D341Med (cell line): ENCODE results near the gene PLA1A.

Experiments used
- DNase-seq: peaks from one replicate; pipeline ENCODE4 v3.0.0; 2012; ENCODE audit warnings: low spot score

The PLA1A gene

GRCh38 chr3:119636891-119637611 lies 39.4 kb downstream of the PLA1A start:
- no peak for DNase-seq

GRCh38 chr3:119637679-119638477 lies 40.2 kb downstream of the PLA1A start:
- DNase-seq = no peak

- DNase-seq = no peak
These were observed 42.0 kb downstream of the PLA1A start for GRCh38 chr3:119639494-119640350.

- no peak for DNase-seq
These were observed 43.7 kb downstream of the PLA1A start for GRCh38 chr3:119641416-119641815.

GRCh38 chr3:119642746-119643473 lies 45.2 kb downstream of the PLA1A start:
- no peak for DNase-seq

- no peak for DNase-seq
These were observed 45.8 kb downstream of the PLA1A start for GRCh38 chr3:119643528-119643927.

- DNase-seq = no peak
These were observed 46.8 kb downstream of the PLA1A start for GRCh38 chr3:119644481-119644880.

GRCh38 chr3:119645813-119646212 lies 48.1 kb downstream of the PLA1A start:
- no peak for DNase-seq

GRCh38 chr3:119647171-119647570 lies 49.5 kb downstream of the PLA1A start:
- DNase-seq = no peak

GRCh38 chr3:119647843-119648575 lies 50.3 kb downstream of the PLA1A start:
- DNase-seq = no peak

- DNase-seq = no peak
These were observed 52.1 kb downstream of the PLA1A start for GRCh38 chr3:119649761-119650160.

- no peak for DNase-seq
These were observed 54.8 kb downstream of the PLA1A start for GRCh38 chr3:119652306-119653033.

GRCh38 chr3:119653876-119654275 lies 56.2 kb downstream of the PLA1A start:
- no peak for DNase-seq

- no peak for DNase-seq
These were observed 60.4 kb downstream of the PLA1A start for GRCh38 chr3:119657887-119658702.

- DNase-seq = no peak
These were observed 61.3 kb downstream of the PLA1A start for GRCh38 chr3:119658994-119659393.

- DNase-seq = no peak
These were observed 62.1 kb downstream of the PLA1A start for GRCh38 chr3:119659606-119660291.

- DNase-seq = no peak
These were observed 63.1 kb downstream of the PLA1A start, which contains the start of gene POPDC2 for GRCh38 chr3:119660474-119661440. Gene POPDC2 (minus strand): TSS chr3:119660589. CDS start chr3:119660423, 166 bp downstream.
